Stimulated activated naive CD8-positive, alpha-beta T cell treated with anti-CD3 and anti-CD28 coated beads, Interleukin-15, amount 100 ng/mL, for 72 hours (primary cell): ENCODE data around the gene SUCNR1.
"Not testable (repeated sequence)": the region's sequence is repeated elsewhere in the genome, so short reads cannot be mapped to it uniquely, and the experiment has no call there.

Experiments
- ATAC-seq: fragments of 150-1000 bp; cut with Tn5 transposase; 2 replicates; pipeline ENCODE4 v1.10.0; 2021; ENCODE audit warnings: mild to moderate bottlenecking, moderate library complexity
- DNase-seq, 2 donors: peaks; one replicate each; pipeline ENCODE4 v3.0.0; 2021 to 2022
- H3K27ac Mint-ChIP-seq, 2 donors: one replicate each; pipeline ENCODE4 v1.8.0; 2022; ENCODE audit warnings: mild to moderate bottlenecking in 2 of 2, mixed read lengths in 2 of 2, moderate library complexity in 2 of 2
- H3K27me3 Mint-ChIP-seq: one replicate; pipeline ENCODE4 v1.8.0; 2022; ENCODE audit warnings: mixed read lengths
- H3K4me1 Mint-ChIP-seq: one replicate; pipeline ENCODE4 v1.8.0; 2022; ENCODE audit warnings: mild to moderate bottlenecking, mixed read lengths
- H3K4me3 Mint-ChIP-seq, 2 donors: one replicate each; pipeline ENCODE4 v1.8.0; 2022; ENCODE audit warnings: mild to moderate bottlenecking in 2 of 2, mixed read lengths in 2 of 2, moderate library complexity in 1 of 2
- H3K9me3 Mint-ChIP-seq, 2 donors: one replicate each; pipeline ENCODE4 v1.8.0; 2022; ENCODE audit warnings: mixed read lengths in 2 of 2

The SUCNR1 gene

DNA sequence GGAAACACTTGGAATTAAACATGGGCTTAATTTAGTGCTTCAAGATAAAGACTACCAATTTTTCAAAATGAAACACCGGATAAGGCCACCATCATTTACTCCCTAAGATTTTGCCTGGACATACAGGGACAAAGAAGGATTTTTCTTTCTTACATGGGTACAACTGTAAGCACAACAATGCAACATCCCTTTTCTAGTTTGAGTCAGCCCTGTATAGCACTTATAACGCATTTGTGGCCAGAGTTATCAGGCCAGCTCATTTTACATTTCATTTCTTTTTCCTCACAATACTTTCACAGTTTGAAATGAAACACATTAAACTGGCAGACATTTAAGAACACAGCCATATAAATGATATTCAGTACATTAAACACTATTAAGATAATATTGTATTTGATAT, 9.8 kb upstream of the SUCNR1 start:
- H3K4me1 Mint-ChIP-seq: no peaks in the 10 kb centered on the region

DNA sequence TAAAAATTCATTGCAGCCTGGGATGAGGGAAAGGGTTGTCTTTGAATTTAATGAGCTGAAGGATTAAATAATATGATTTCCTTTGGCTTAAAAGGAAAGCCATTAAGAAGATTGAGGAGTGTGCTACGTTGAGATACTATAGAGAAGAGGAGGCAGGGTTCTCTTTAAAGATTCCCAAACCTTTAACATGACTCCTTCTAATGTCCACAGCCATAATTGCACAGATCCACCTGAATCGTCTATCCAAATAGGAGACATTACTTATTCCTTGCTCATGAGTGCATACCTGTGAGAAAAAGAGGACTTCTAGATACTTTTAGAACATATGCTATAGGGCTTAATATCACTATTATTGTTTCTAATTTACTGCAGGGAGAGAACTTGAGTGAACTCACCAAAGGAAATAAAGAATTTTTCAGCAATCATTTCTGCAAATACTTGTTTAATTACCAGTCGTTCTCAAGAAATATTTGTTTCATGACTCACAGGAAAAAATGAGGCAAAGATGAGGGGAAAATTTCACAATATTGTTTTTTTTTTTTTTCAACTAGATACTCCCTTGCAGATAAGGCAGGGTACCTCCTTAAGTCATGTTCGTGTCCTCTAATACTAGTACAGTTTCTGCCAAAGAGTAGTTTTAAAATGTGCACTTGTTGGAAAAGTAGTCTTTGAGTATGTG, 8.9 kb upstream of the SUCNR1 start:
- H3K27ac Mint-ChIP-seq: no peak overlapping the region
- H3K4me3 Mint-ChIP-seq: no peak overlapping the region

More for the DNA sequence above, 9.8 kb upstream of the SUCNR1 start:
- ATAC-seq (no peak), DNase-seq (no peak)
- Mint-ChIP-seq H3K27me3 (no peaks in the 10 kb centered on the region), H3K9me3 (no peaks in the 10 kb centered on the region), H3K27ac (no peak overlapping the region), H3K4me3 (no peak overlapping the region)

GRCh38 chr3:151866711-151867410, 6.6 kb upstream of the SUCNR1 start:
- Mint-ChIP-seq H3K4me1 (peaks cover 6% of the 10 kb centered on the region), H3K9me3 (no peaks in the 10 kb centered on the region), H3K27ac (no peak overlapping the region), H3K4me3 (no peak overlapping the region), H3K27me3 (no peaks in the 10 kb centered on the region)
- DNase-seq (no peak), ATAC-seq (no peak)

More for the DNA sequence above, 8.9 kb upstream of the SUCNR1 start:
- DNase-seq (no peak), ATAC-seq (no peak)
- Mint-ChIP-seq H3K27me3 (no peaks in the 10 kb centered on the region), H3K4me1 (no peaks in the 10 kb centered on the region), H3K9me3 (no peaks in the 10 kb centered on the region)

- DNase-seq: no peak
- H3K9me3 Mint-ChIP-seq: no peaks in the 10 kb centered on the region
Observed at GRCh38 chr3:151867666-151868065, 5.8 kb upstream of the SUCNR1 start.

DNA sequence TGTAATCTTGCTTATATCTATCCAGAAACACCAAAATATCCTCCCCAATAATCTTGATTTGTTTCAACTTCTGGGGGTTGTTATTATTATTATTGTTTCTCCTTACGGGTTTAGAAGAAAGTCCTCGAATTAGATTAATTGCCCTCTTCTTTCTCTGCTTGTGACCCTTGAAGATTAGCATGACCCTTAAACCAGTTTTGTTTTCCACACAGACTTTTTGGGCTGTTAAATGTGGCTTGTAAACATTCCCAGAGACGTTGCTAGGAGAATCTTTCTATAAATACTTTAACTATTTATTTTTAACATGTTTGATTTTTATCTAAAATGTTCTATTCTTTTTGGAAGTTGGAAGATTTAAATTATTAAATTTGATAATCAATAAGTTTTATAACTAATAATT, 4.3 kb upstream of the SUCNR1 start:
- Mint-ChIP-seq H3K27ac (no peak overlapping the region), H3K9me3 (no peaks in the 10 kb centered on the region), H3K27me3 (no peaks in the 10 kb centered on the region), H3K4me3 (no peak overlapping the region), H3K4me1 (peaks cover 8% of the 10 kb centered on the region)
- ATAC-seq: no peak
- DNase-seq: no peak

More at GRCh38 chr3:151867666-151868065, 5.8 kb upstream of the SUCNR1 start:
- H3K27me3 Mint-ChIP-seq: no peaks in the 10 kb centered on the region
- H3K27ac Mint-ChIP-seq: no peak overlapping the region
- H3K4me3 Mint-ChIP-seq: no peak overlapping the region
- ATAC-seq: no peak
- H3K4me1 Mint-ChIP-seq: peaks cover 8% of the 10 kb centered on the region

- ATAC-seq (peak; percentile 43), DNase-seq (no peak)
- H3K27ac Mint-ChIP-seq: peak overlapping the region in 1 of 2 donors; percentile 37
- peaks cover 15% of the 10 kb centered on the region for H3K4me1 Mint-ChIP-seq
- H3K27me3 Mint-ChIP-seq: peaks cover 7% of the 10 kb centered on the region
- H3K9me3 Mint-ChIP-seq: no peaks in the 10 kb centered on the region
- H3K4me3 Mint-ChIP-seq: peak overlapping the region in 1 of 2 donors; percentile 26
Observed at GRCh38 chr3:151871639-151872468, 1.6 kb upstream of the SUCNR1 start.

- not testable (repeated sequence) for DNase-seq, H3K4me3 Mint-ChIP-seq, H3K27ac Mint-ChIP-seq, ATAC-seq, H3K27me3 Mint-ChIP-seq, H3K9me3 Mint-ChIP-seq
- peaks cover 15% of the 10 kb centered on the region for H3K4me1 Mint-ChIP-seq
Observed at GRCh38 chr3:151874079-151874478, 636 bp downstream of the SUCNR1 start.

- ATAC-seq: peak; percentile 39
- no peak overlapping the region for H3K27ac Mint-ChIP-seq
Observed at GRCh38 chr3:151875759-151876158, 2.3 kb downstream of the SUCNR1 start.

DNA sequence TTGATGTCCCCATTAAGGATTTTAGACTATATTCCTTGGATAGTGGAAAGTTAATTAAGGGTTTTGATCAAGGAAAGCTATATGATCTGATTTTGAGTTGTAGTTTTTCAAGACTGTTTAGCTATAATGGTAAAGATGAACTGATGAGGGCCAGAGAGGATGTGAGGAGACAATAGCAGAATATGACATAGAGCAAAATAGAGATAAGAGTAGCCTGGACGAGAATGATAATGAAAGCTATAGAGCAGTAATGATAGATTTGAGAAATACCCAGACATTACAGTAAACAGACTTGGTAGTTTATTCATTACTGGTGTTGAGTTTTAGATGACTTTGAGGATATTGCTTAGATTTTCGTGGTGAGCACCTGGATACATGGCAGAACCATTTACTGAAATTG, 3.8 kb downstream of the SUCNR1 start:
- Mint-ChIP-seq H3K9me3 (no peaks in the 10 kb centered on the region), H3K27me3 (peaks cover 7% of the 10 kb centered on the region), H3K4me1 (peaks cover 19% of the 10 kb centered on the region), H3K4me3 (no peak overlapping the region), H3K27ac (no peak overlapping the region)
- DNase-seq (no peak), ATAC-seq (no peak)

More at GRCh38 chr3:151875759-151876158, 2.3 kb downstream of the SUCNR1 start:
- peaks cover 27% of the 10 kb centered on the region for H3K4me1 Mint-ChIP-seq
- H3K27me3 Mint-ChIP-seq: peaks cover 7% of the 10 kb centered on the region
- no peaks in the 10 kb centered on the region for H3K9me3 Mint-ChIP-seq
- DNase-seq: no peak
- H3K4me3 Mint-ChIP-seq: peak overlapping the region; percentile 8 to 12

DNA sequence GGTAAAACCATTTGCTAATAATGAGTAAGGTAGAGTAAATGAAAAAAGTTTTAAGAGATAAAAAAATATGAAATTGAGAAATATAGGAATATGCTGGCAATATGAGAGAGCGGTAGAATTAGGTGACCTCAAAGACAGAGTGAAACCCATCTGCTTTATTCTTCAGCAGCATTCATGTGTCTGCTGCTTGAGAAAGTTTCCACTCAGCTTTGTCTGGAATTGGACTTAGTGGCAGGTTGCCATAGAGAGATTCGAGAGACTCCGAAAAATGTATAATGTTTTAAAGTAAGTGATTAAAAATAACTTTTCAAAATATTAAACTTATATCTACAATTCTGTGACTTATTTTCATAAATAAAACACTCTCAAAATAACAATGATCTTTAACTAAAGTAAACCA, 5.0 kb downstream of the SUCNR1 start:
- H3K27me3 Mint-ChIP-seq: peaks cover 7% of the 10 kb centered on the region
- DNase-seq (no peak), ATAC-seq (no peak)
- H3K4me3 Mint-ChIP-seq: no peak overlapping the region
- H3K4me1 Mint-ChIP-seq: peaks cover 19% of the 10 kb centered on the region
- no peak overlapping the region for H3K27ac Mint-ChIP-seq
- no peaks in the 10 kb centered on the region for H3K9me3 Mint-ChIP-seq

GRCh38 chr3:151879037-151879436, 5.6 kb downstream of the SUCNR1 start:
- H3K4me3 Mint-ChIP-seq: no peak overlapping the region
- peaks cover 19% of the 10 kb centered on the region for H3K4me1 Mint-ChIP-seq
- ATAC-seq (peak; percentile 43), DNase-seq (no peak)
- no peak overlapping the region for H3K27ac Mint-ChIP-seq
- no peaks in the 10 kb centered on the region for H3K9me3 Mint-ChIP-seq
- peaks cover 7% of the 10 kb centered on the region for H3K27me3 Mint-ChIP-seq

GRCh38 chr3:151879679-151880415, 6.4 kb downstream of the SUCNR1 start:
- Mint-ChIP-seq H3K9me3 (no peaks in the 10 kb centered on the region), H3K4me1 (peaks cover 19% of the 10 kb centered on the region), H3K27ac (peak overlapping the region in 1 of 2 donors; percentile 2), H3K27me3 (peaks cover 7% of the 10 kb centered on the region), H3K4me3 (peak overlapping the region; percentile 7 to 34)
- ATAC-seq: no peak
- DNase-seq: no peak

DNA sequence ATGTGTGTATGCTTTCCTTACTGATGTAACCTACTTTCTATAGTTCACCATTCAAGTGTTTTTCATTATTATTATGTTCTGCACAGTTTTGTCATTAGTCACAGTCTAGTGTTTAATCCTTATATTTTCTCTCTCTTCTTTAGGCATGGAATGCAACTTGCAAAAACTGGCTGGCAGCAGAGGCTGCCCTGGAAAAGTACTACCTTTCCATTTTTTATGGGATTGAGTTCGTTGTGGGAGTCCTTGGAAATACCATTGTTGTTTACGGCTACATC, 6.9 kb downstream of the SUCNR1 start:
- Mint-ChIP-seq H3K4me3 (no peak overlapping the region), H3K9me3 (no peaks in the 10 kb centered on the region), H3K4me1 (peaks cover 20% of the 10 kb centered on the region), H3K27me3 (peaks cover 9% of the 10 kb centered on the region), H3K27ac (no peak overlapping the region)
- DNase-seq (no peak), ATAC-seq (no peak)

DNA sequence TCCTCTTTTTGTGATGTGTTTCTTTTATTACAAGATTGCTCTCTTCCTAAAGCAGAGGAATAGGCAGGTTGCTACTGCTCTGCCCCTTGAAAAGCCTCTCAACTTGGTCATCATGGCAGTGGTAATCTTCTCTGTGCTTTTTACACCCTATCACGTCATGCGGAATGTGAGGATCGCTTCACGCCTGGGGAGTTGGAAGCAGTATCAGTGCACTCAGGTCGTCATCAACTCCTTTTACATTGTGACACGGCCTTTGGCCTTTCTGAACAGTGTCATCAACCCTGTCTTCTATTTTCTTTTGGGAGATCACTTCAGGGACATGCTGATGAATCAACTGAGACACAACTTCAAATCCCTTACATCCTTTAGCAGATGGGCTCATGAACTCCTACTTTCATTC, 7.7 kb downstream of the SUCNR1 start:
- peaks cover 10% of the 10 kb centered on the region for H3K27me3 Mint-ChIP-seq
- peaks cover 20% of the 10 kb centered on the region for H3K4me1 Mint-ChIP-seq
- H3K27ac Mint-ChIP-seq: no peak overlapping the region
- no peaks in the 10 kb centered on the region for H3K9me3 Mint-ChIP-seq
- ATAC-seq (no peak), DNase-seq (no peak)
- H3K4me3 Mint-ChIP-seq: no peak overlapping the region

- not testable (repeated sequence) for DNase-seq, ATAC-seq, H3K4me3 Mint-ChIP-seq, H3K9me3 Mint-ChIP-seq, H3K27ac Mint-ChIP-seq
- Mint-ChIP-seq H3K4me1 (peaks cover 19% of the 10 kb centered on the region), H3K27me3 (peaks cover 13% of the 10 kb centered on the region)
Observed at GRCh38 chr3:151885397-151885796, 12.0 kb downstream of the SUCNR1 start.
